HUES64 (cell line): ENCODE results near the gene CYP27A1.

ENCODE experiments used
- H3K27ac ChIP-seq: 2 replicates; pipeline ENCODE4 v1.7.0; 2013; ENCODE audit warnings: low read depth, low read length, inconsistent platforms
- H3K27me3 ChIP-seq: 2 replicates; pipeline ENCODE4 v1.6.1; 2013; ENCODE audit warnings: mild to moderate bottlenecking, low read length; ENCODE audit not compliant: insufficient read depth
- H3K36me3 ChIP-seq: 2 replicates; pipeline ENCODE4 v1.6.1; 2013; ENCODE audit warnings: mild to moderate bottlenecking, low read length; ENCODE audit not compliant: insufficient read depth
- H3K4me1 ChIP-seq: 2 replicates; pipeline ENCODE4 v1.6.1; 2013; ENCODE audit warnings: mild to moderate bottlenecking, low read length, moderate library complexity; ENCODE audit not compliant: insufficient read depth
- H3K4me3 ChIP-seq: 2 replicates; pipeline ENCODE4 v1.5.1; 2013; ENCODE audit warnings: mild to moderate bottlenecking, low read length, moderate library complexity
- H3K9ac ChIP-seq: 2 replicates; pipeline ENCODE4 v1.6.1; 2013; ENCODE audit warnings: mild to moderate bottlenecking, low read depth, low read length
- H3K9me3 ChIP-seq: 2 replicates; pipeline ENCODE4 v1.6.1; 2013; ENCODE audit warnings: low read depth, low read length; ENCODE audit not compliant: insufficient read depth
- WGBS: fragments of 150-250, 120-280 bp; methylation state at CpG from one replicate; pipeline ENCODE4 v1.1.7; 2013; ENCODE audit warnings: missing lambda C conversion rate; 5-methylcytosine and 5-hydroxymethylcytosine counted together

The CYP27A1 gene

DNA sequence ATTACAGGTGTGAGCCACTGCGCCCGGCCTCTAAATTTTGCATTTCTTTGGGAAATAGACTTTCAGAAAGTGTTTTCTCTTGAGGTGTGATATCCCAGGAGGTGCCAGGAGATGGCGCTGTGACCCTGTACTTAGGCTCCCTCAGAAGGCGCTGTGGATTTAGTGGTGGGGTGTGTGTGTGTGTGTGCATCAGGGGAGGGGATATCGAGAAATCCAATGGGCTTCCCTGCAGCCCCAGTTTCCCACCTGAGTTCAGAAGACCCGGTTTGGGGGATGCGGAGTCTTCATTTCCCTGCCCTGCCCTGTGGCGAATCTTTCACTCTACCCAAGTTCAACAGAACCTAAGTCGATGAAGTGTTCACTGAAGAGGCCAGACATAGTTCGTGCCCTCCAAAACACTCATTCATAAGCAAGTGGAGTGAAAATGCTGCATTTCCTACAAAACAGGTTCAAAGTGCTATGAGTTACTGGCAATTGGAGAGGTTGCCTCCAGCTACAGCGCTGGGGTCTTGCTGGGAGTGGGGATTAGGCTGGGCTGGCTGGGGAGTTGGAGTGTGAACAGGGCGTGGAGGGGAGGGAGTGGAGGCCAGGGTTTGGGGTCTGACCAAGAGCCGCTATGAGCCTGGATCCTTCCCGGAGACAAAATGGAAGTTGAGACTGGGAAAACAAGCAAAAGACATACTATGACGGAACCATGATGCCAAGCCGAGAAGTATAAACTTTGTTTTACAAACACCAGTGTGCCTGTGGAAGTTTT, 71.1 kb downstream of the CYP27A1 start:
- H3K4me1 ChIP-seq = peaks cover 21% of the 10 kb centered on the region
- H3K9me3 ChIP-seq = no peaks in the 10 kb centered on the region
- H3K36me3 ChIP-seq = no peaks in the 10 kb centered on the region
- peaks cover 59% of the 10 kb centered on the region for H3K27me3 ChIP-seq
- 44% methylated on average over 16 of the region's 16 CpGs for WGBS
- no peak overlapping the region for H3K9ac ChIP-seq
- H3K4me3 ChIP-seq = peak overlapping the region; percentile 24; the same call in 1 of the 2 replicates
- no peak overlapping the region for H3K27ac ChIP-seq

DNA sequence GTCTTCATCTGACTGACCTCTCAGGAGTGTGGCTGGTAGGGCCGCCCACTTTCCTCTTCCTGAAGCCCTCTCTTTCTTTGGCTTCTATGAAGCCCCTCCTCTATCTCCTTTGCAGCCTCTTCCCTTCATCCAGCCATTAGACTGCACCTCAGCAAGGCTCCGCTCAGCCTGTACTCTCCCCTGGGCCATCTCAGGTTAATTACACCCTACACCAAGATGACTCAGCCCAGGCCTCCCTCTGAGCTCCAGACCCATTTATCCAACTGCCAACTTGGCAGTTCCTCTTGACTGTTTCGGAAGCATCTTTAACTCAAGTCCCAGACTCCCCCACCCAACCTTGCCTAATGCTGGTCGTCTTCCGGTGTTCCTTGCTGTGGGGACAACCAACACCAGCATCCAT, 71.8 kb downstream of the CYP27A1 start:
- H3K4me1 ChIP-seq = peaks cover 21% of the 10 kb centered on the region
- no peaks in the 10 kb centered on the region for H3K36me3 ChIP-seq
- H3K4me3 ChIP-seq = no peak overlapping the region
- 60% methylated on average over 5 of the region's 5 CpGs for WGBS
- H3K9ac ChIP-seq = no peak overlapping the region
- peaks cover 63% of the 10 kb centered on the region for H3K27me3 ChIP-seq
- H3K27ac ChIP-seq = no peak overlapping the region
- no peaks in the 10 kb centered on the region for H3K9me3 ChIP-seq

DNA sequence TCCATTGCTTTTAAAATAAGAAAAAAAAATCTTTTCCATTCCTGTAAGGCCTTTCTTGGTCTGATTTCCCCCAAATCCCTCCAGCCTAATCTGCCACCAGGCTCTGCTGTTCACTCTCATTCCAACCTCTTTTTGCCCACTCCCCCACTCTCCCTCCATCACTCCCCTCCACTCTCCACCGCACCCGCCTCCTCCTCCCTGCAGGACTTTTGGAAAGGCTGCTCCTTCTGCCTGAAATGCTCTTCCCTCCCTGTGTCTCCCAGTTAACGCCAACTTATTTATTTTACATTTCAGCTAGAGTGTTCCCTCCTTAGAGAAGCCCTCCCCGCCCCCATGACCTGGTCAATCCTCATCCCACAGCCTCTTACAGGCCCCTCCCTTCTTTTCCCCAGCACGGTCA, 72.9 kb downstream of the CYP27A1 start:
- peaks cover 74% of the 10 kb centered on the region for H3K27me3 ChIP-seq

DNA sequence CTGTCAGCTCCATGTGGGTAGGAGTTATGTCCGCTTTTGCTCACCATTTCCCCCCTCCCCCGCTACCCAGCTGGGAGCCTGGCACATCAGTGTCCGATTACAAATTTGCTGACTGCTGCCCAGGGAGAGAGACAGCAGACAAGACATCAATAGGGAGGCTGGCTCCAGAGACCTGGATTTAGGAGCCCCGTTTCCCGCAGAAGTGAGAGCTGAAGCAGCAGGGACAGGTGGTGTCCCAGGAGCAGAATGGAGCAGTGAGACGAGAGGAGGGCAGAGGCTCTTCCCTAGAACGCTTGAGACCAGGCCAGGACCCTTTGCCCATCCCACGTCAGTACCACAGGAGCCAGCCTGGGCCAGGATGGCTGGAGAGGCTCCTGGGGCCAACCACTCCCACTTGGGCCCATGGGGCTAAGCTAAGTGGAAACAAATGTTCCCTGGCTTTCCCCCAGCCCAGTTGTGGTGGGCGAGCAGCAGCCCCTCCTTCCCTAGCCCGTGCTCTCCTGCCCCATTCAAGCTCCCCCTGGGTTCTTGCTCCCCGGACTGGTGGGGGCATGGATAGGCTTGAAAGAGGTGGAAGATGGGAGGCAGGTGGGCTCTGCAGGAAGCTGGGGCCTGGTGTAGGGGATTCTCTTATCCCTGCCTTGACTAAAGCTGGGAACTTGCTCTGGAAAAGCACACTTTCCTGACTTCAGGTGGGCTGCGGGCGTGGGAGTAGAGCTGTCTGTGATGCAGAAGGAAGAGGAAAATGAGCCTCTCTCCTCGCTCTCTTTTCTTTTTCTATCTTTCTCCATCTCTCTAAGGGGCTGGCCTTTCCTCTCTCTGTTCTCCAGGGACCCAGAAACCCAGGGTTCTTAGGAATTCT, 73.6 kb downstream of the CYP27A1 start:
- H3K27ac ChIP-seq = no peak overlapping the region
- 58% methylated on average over 12 of the region's 14 CpGs for WGBS
- no peaks in the 10 kb centered on the region for H3K36me3 ChIP-seq
- H3K4me1 ChIP-seq = peaks cover 25% of the 10 kb centered on the region
- H3K9ac ChIP-seq = no peak overlapping the region
- H3K9me3 ChIP-seq = no peaks in the 10 kb centered on the region
- H3K27me3 ChIP-seq = peaks cover 77% of the 10 kb centered on the region
- no peak overlapping the region for H3K4me3 ChIP-seq

More for the DNA sequence above, 72.9 kb downstream of the CYP27A1 start:
- no peaks in the 10 kb centered on the region for H3K36me3 ChIP-seq
- no peaks in the 10 kb centered on the region for H3K9me3 ChIP-seq
- H3K9ac ChIP-seq = no peak overlapping the region
- H3K27ac ChIP-seq = no peak overlapping the region
- H3K4me1 ChIP-seq = peaks cover 21% of the 10 kb centered on the region
- no peak overlapping the region for H3K4me3 ChIP-seq
- WGBS = 54% methylated on average over 4 of the region's 5 CpGs

DNA sequence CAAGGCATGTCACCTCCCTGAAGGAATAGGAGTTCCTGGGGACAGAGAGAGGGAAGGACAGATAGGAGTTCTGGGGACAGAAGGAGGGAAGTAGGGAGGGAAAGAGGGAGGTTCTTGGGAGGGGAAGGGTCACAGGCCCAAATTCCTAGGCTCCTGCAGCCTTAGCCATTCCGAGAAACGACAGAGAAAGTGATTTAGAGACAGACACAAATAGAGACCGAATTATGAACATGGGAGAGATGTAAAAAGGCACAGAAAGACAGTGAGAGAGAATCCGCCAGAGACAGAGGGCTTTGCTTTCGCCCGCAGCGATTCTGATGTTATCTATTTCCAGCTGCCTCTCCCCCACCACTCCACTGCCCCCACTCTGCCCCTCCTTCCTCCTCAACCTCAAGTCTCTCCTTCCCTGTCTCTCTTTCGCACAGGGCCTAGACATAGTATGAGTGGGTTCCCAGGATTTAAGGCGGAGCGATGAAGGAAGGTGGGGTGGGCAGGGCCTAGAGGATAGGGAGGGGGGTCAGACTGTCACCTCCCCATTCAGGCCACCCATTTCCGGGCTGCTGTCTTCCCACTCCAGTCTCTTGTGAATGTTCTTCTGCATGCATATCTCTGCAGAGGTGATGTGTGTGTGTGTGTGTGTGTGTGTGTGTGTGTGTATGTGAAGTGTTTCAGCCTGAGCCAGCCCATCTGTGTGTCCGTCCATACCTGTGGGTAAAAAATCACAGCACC, 74.4 kb downstream of the CYP27A1 start:
- Histone ChIP-seq H3K27me3 (peaks cover 85% of the 10 kb centered on the region), H3K4me3 (0 out of 2 replicates have a peak overlapping the region, but pooled peaks have one; percentile 1)
- WGBS = 41% methylated on average over 11 of the region's 12 CpGs

DNA sequence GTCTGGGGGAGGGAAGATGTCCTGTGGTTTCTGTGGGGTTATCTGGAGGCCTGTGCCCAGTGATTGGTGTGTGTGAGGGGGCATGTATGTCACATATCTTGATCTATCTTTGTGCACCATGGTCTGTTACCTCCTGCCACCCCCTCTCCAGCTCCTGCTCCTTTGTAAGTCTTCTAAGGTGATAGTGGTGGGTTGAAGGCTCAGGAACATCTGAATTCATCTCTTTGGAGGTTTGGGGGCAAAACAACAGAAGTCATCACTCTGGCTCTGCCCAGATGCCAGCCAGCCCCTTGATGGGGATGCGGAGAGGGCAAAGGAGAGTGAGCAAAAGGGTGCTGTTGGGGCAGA, 74.9 kb downstream of the CYP27A1 start:
- WGBS = 86% methylated on average over 1 of the region's 1 CpG
- Histone ChIP-seq H3K4me1 (peaks cover 25% of the 10 kb centered on the region), H3K4me3 (no peak overlapping the region), H3K27me3 (peaks cover 90% of the 10 kb centered on the region), H3K9me3 (no peaks in the 10 kb centered on the region), H3K36me3 (no peaks in the 10 kb centered on the region), H3K9ac (no peak overlapping the region), H3K27ac (no peak overlapping the region)

More for the DNA sequence above, 74.4 kb downstream of the CYP27A1 start:
- Histone ChIP-seq H3K36me3 (no peaks in the 10 kb centered on the region), H3K9me3 (no peaks in the 10 kb centered on the region), H3K27ac (no peak overlapping the region), H3K4me1 (peaks cover 25% of the 10 kb centered on the region), H3K9ac (no peak overlapping the region)

DNA sequence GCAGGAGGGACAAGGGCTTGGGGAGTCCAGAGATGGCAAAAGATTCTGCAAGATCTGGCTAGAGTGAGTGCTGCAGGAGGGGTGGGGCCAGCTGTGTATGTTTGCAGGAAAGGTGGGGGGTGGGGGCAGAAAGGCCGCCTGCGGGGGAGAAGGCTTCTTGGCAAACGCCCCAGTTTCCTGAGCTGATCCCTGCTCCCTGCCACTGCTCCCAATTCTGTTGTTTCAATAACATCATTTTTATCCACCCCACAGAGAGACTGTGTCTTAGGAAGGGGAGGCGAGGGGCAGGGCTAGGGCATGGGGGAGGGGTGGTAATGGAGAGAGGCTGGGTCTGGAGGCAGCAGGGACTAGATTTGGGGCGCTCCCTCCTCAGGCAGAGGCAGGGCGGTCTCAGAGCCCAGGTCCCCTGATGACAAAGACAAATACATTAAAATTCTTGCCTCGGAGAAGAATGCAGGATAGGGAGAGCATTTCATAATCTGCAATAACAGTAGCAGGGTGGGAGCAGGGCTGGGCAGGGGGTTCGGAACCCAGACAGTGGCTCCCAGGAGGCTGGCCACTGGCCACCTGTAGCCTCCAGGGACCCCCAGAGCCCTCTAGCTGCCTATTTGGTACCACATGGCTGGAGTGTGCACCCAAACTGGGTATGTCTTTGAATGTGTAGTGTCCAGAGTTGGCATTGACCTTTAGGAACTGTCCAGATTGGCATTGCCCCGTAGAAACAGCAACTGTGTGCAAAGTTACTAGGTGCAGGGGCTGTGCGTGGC, 75.6 kb downstream of the CYP27A1 start:
- 51% methylated on average over 9 of the region's 10 CpGs for WGBS
- Histone ChIP-seq H3K4me1 (peaks cover 25% of the 10 kb centered on the region), H3K27me3 (peaks cover 97% of the 10 kb centered on the region), H3K4me3 (no peak overlapping the region), H3K36me3 (no peaks in the 10 kb centered on the region), H3K27ac (no peak overlapping the region), H3K9ac (no peak overlapping the region), H3K9me3 (no peaks in the 10 kb centered on the region)

DNA sequence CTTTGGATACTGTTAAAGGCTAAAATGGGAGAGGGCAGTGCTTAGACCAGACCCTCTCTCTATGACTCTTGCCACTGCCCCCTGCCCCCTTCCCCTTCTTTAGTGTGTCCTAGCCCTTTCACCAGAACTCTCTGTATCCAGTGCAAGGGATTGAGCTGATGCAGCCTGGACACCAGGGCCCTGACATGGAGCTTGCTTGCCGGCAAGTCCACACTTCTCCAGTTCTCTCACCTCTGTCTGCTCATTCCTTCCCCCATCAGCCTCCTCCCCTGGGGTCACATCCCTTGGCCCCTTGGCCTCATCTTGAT, 76.1 kb downstream of the CYP27A1 start:
- no peak overlapping the region for H3K27ac ChIP-seq
- H3K4me1 ChIP-seq = peaks cover 23% of the 10 kb centered on the region
- no peaks in the 10 kb centered on the region for H3K36me3 ChIP-seq
- no peaks in the 10 kb centered on the region for H3K9me3 ChIP-seq
- WGBS = 35% methylated on average over 1 of the region's 1 CpG
- no peak overlapping the region for H3K4me3 ChIP-seq
- H3K9ac ChIP-seq = no peak overlapping the region
- H3K27me3 ChIP-seq = peaks cover 100% of the 10 kb centered on the region

DNA sequence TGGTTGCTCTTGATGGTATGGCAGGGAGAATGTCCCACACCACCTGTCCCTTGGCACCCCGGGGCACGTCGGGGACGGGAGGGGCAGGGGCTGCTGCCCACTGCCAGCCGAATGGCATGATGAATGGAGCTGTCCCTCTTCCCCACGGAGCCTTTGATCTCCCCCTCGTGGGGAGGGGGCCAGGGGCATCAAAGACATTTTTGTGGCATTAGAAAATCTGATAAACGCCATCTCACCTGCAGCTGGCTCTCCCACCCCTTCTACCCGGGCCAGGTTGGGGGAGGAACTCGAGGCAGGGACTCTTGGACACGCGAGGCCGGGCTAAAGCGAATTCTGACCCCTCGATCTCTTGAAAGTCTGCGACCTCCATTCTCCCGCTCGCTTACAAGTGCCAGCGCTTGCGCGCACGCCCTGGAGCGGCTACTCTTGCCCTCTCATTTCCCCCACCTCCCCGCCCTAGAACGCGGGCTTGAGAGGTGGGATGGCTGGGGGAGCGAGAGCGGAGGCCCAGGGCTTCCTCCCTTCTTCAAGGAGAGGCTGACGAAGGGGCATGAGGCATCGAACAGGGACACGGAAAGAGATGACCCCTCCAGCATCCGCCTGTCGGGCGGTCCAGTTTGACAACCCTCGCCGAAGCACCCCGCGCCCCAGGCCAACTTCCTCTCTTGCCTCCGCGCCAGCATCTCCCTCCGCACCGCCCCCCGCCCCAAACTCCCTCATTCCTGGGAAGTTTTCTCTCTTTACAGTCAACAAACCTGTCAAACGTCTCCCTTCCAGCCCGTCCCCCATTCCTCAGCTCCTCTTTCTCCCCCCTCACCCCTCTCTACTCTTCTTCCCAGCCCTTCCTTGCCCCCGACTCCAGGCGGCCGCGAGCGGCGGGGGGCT, 77.0 kb downstream of the CYP27A1 start:
- WGBS = 4% methylated on average over 51 of the region's 51 CpGs
- H3K4me3 ChIP-seq = peak overlapping the region; percentile 38
- H3K9me3 ChIP-seq = no peaks in the 10 kb centered on the region
- H3K27me3 ChIP-seq = peaks cover 100% of the 10 kb centered on the region
- no peaks in the 10 kb centered on the region for H3K36me3 ChIP-seq
- no peak overlapping the region for H3K27ac ChIP-seq
- H3K4me1 ChIP-seq = peaks cover 17% of the 10 kb centered on the region
- H3K9ac ChIP-seq = no peak overlapping the region

DNA sequence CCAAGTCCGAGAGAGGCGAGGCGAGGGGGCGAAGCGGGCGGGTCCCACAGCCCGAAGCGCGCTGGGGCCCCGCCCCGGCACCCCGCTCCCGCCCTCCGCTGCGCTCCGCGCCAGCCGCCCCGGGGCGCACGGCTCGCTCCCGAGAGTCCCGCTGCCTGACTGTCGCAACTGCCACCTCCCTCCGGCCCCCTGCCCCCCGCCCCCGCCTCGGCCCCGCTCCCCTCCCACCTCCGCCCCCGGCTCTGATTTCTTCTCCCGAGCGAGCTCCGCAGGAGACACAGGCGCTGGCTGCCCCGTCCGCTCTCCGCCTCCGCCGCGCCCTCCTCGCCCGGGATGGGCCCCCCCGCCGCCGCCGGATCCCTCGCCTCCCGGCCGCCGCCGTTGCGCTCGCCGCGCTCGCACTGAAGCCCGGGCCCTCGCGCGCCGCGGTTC, 77.6 kb downstream of the CYP27A1 start, which contains the start of gene WNT6:
TSS of gene WNT6 (plus strand) at position 250 of the 432 bp plus-strand sequence. CDS start 233 bp downstream, outside the sequence.
- Histone ChIP-seq H3K27me3 (peaks cover 100% of the 10 kb centered on the region), H3K9me3 (no peaks in the 10 kb centered on the region), H3K36me3 (no peaks in the 10 kb centered on the region), H3K4me3 (peak within 1 kb of the TSS; percentile 38), H3K9ac (no peak within 1 kb of the TSS), H3K27ac (no peak within 1 kb of the TSS), H3K4me1 (peaks cover 17% of the 10 kb centered on the region)
- under 1% methylated on average over 53 of the region's 64 CpGs for WGBS
